GM12874 (cell line): ENCODE results near the gene NEU2.
A peak's percentile ranks its signal among the peaks of the same experiment; 100 is the strongest.

Experiments
- CTCF ChIP-seq: IDR thresholded peaks from 2 replicates; pipeline ENCODE4 v1.5.1; 2011; ENCODE audit warnings: low read depth, mild to moderate bottlenecking, control low read depth, low read length, moderate library complexity; ENCODE audit not compliant: insufficient read depth

The NEU2 gene

GRCh38 chr2:233061591-233062450 is 29.3 kb downstream of the NEU2 start:
- peak; percentile 69 for TF ChIP-seq CTCF

- TF ChIP-seq CTCF: no peak
Measured at GRCh38 chr2:233062451-233062850, 30.0 kb downstream of the NEU2 start.

- no peak for TF ChIP-seq CTCF
Measured at GRCh38 chr2:233062946-233063268, 30.4 kb downstream of the NEU2 start.

GRCh38 chr2:233063269-233063975 is 30.9 kb downstream of the NEU2 start:
- TF ChIP-seq CTCF: peak; percentile 41

- no peak for TF ChIP-seq CTCF
Measured at GRCh38 chr2:233063976-233064411, 31.5 kb downstream of the NEU2 start.

DNA sequence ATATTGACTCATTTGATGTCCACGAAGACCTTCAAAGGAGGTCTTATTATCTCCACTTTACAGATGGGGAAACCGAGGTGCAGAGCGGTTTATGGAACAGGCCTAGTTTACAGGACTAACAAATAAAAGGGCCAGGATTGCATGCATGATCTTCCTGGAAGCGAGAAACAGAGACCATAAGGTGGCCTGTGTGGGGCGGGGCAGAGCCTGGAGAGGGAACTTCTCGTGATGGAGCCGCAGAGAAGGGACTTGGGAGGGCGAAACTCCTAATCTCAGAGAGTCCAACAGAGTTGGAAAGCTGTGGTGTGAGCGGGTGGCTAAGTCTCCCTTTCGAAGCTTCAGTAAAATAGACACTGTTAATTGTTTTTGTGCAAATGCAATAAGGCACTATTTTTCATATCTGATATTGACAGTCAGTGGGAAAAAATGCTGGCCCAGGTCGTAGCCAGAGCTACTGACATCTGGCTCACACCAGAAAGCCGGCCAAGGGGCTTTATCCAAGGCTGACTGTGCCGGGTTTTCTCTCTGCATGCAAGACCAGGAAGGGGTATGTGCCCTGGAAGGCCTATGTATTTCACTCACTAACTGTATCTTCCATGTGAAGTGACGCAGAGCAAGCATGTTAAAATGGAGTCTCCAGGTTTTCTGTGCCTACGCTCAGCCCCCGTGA is 32.2 kb downstream of the NEU2 start:
- no peak for TF ChIP-seq CTCF

GRCh38 chr2:233065954-233066470 is 33.5 kb downstream of the NEU2 start:
- TF ChIP-seq CTCF: no peak
